ENCODE measurements around the gene CES3. TPM values are rescaled to one million over a fixed set of nuclear protein-coding genes. Genes with fewer than 3 reads are reported as not detected.
A peak's percentile ranks its signal among the peaks of the same experiment; 100 is the strongest.

CES3 gene
- total RNA-seq, 4 donors from 2014 or later, result 1.4 to 2.2 (median 1.5) TPM; not detected in 1

GRCh38 chr16:66975302-66975893 is 14.3 kb downstream of the CES3 start:
- TF ChIP-seq POLR2A (IDR thresholded peaks at IDR 0.05) (no peak), EP300 (IDR thresholded peaks at IDR 0.05) (no peak), CTCF (IDR thresholded peaks at IDR 0.05) (no peak), POLR2AphosphoS5 (IDR thresholded peaks at IDR 0.05) (no peak)
- Histone ChIP-seq H3K36me3 (no peaks in the 10 kb centered on the region), H3K27ac (no peak overlapping the region), H3K4me1 (peaks cover 17% of the 10 kb centered on the region), H3K27me3 (no peaks in the 10 kb centered on the region), H3K4me3 (no peak overlapping the region), H3K9me3 (no peaks in the 10 kb centered on the region)
- no peak for DNase-seq (ENCODE audit: low spot score in 2 of 2)
- WGBS, result 85% methylated on average over 14 of the region's 14 CpGs

DNA sequence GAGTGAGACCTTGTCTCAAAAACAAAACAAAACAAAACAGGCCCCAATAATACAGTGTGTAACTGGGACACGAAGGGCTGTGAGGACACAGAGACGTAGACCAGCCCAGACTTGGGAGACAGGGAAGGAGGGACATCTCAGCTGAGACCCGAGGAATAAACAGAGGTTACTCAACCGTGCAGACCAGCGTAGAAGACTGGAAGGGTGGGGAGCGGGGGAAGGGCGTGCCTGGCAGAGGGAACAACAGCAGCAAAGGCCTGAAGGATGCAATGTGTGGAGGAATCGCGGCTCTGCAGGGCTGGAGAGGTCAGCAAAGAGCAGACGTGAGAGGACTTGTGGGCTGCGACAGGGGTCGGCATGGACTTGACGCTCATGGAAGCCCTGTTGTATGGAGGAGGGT is 15.7 kb downstream of the CES3 start:
- 52% methylated on average over 13 of the region's 13 CpGs for WGBS
- Histone ChIP-seq H3K36me3 (no peaks in the 10 kb centered on the region), H3K27ac (no peak overlapping the region), H3K4me3 (no peak overlapping the region), H3K4me1 (peaks cover 17% of the 10 kb centered on the region), H3K9me3 (no peaks in the 10 kb centered on the region), H3K27me3 (no peaks in the 10 kb centered on the region)
- TF ChIP-seq POLR2A (IDR thresholded peaks at IDR 0.05) (no peak), POLR2AphosphoS5 (IDR thresholded peaks at IDR 0.05) (no peak), CTCF (IDR thresholded peaks at IDR 0.05) (no peak), EP300 (IDR thresholded peaks at IDR 0.05) (no peak)
- DNase-seq (ENCODE audit: low spot score in 2 of 2), result no peak

DNA sequence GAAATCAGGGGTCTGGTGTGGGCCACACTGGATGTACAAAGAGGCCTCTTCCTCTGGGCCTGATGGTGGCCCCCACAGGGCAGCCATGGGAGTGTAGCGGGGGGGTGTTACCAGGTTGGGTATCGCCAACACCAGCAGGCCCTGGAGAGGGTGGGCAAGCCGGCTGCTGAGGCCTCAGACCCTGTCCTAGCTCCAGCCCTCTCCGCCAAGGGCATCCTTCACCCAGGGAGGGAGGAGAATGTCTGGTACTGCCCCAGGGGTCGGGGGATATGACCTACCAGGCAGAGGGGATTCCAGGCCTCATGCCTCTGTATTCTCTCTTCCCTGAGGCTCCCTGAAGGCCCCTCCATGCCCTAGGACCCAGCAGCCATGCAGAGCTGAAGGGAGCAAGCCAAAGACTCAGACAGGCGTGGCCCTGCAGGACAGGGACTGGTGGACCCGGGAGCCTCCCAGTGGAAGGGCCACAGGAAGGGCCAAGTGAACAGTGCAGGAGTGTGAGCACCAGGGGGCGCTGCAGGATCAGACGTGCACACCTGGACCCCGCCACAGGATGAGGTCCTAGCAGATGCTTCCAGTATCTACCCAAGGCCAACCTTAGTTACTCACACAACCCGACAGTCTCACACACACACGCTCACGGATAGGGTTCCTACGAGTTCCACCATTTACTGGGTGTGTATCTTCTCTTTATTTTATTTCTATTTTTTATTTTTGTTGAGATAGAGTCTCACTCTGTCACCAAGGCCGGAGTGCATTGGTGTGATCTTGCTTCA is 16.5 kb downstream of the CES3 start:
- no peak overlapping the region for H3K27ac ChIP-seq
- peak; percentile 94 to 95 for DNase-seq (ENCODE audit: low spot score in 2 of 2)
- H3K4me1 ChIP-seq, result peaks cover 17% of the 10 kb centered on the region
- 30% methylated on average over 15 of the region's 15 CpGs for WGBS
- peak; percentile 90 to 94 for TF ChIP-seq CTCF (IDR thresholded peaks at IDR 0.05)
- TF ChIP-seq EP300 (IDR thresholded peaks at IDR 0.05), result no peak
- no peak overlapping the region for H3K4me3 ChIP-seq
- H3K27me3 ChIP-seq, result no peaks in the 10 kb centered on the region
- no peaks in the 10 kb centered on the region for H3K36me3 ChIP-seq
- no peaks in the 10 kb centered on the region for H3K9me3 ChIP-seq

- no peak for DNase-seq (ENCODE audit: low spot score in 2 of 2)
- WGBS, result 60% methylated on average over 15 of the region's 16 CpGs
- peaks cover 17% of the 10 kb centered on the region for H3K4me1 ChIP-seq
- H3K27me3 ChIP-seq, result no peaks in the 10 kb centered on the region
- H3K27ac ChIP-seq, result peak overlapping the region; percentile 36
- TF ChIP-seq POLR2A (IDR thresholded peaks at IDR 0.05), result no peak
- no peak for TF ChIP-seq CTCF (IDR thresholded peaks at IDR 0.05)
- TF ChIP-seq EP300 (IDR thresholded peaks at IDR 0.05), result no peak
- TF ChIP-seq POLR2AphosphoS5 (IDR thresholded peaks at IDR 0.05), result no peak
- no peaks in the 10 kb centered on the region for H3K9me3 ChIP-seq
- no peak overlapping the region for H3K4me3 ChIP-seq
- no peaks in the 10 kb centered on the region for H3K36me3 ChIP-seq
These were observed 18.1 kb downstream of the CES3 start for GRCh38 chr16:66979011-66979717.

GRCh38 chr16:66983033-66983432 is 22.0 kb downstream of the CES3 start:
- TF ChIP-seq EP300 (IDR thresholded peaks at IDR 0.05) (no peak), POLR2AphosphoS5 (IDR thresholded peaks at IDR 0.05) (no peak), CTCF (IDR thresholded peaks at IDR 0.05) (no peak), POLR2A (IDR thresholded peaks at IDR 0.05) (no peak)
- WGBS, result 94% methylated on average over 9 of the region's 9 CpGs
- H3K4me1 ChIP-seq, result peaks cover 14% of the 10 kb centered on the region
- DNase-seq (ENCODE audit: low spot score in 2 of 2), result no peak
- no peak overlapping the region for H3K27ac ChIP-seq
- H3K27me3 ChIP-seq, result no peaks in the 10 kb centered on the region
- H3K36me3 ChIP-seq, result no peaks in the 10 kb centered on the region
- H3K9me3 ChIP-seq, result no peaks in the 10 kb centered on the region
- H3K4me3 ChIP-seq, result no peak overlapping the region
